WTC11 (cell line): ENCODE results near the gene EDN2. TPM values are rescaled to one million over a fixed set of nuclear protein-coding genes. Genes with fewer than 3 reads are reported as not detected.

ENCODE experiments used
- ATAC-seq: fragments of 200-7000 bp; cut with Tn5 transposase; 2 replicates; pipeline ENCODE4 v1.10.0; 2021; ENCODE audit warnings: mild to moderate bottlenecking, moderate library complexity
- CTCF ChIA-PET: fragments of 300-600 bp; sonication (Branson Sonifier 250); formaldehyde crosslinking; loops from one replicate; lab custom pipeline; 2021; ENCODE audit warnings: antibody characterized with exemption; lab: Charles Lee
- POLR2A ChIA-PET: fragments of 350-600 bp; sonication (Branson Sonifier 250); formaldehyde crosslinking; loops from one replicate; lab custom pipeline; 2021; ENCODE audit warnings: antibody characterized with exemption; lab: Charles Lee
- DNase-seq: peaks from one replicate; pipeline ENCODE4 v3.0.0; 2021; ENCODE audit warnings: low spot score
- H3K27ac Mint-ChIP-seq: 2 replicates; pipeline ENCODE4 v1.8.0; 2021; ENCODE audit warnings: mixed read lengths
- H3K27me3 Mint-ChIP-seq: 2 replicates; pipeline ENCODE4 v1.8.0; 2021; ENCODE audit warnings: low read depth, mild to moderate bottlenecking, moderate library complexity, mixed read lengths
- H3K36me3 Mint-ChIP-seq: 2 replicates; pipeline ENCODE4 v1.8.0; 2021; ENCODE audit warnings: mixed read lengths
- H3K4me1 Mint-ChIP-seq: 2 replicates; pipeline ENCODE4 v1.8.0; 2022; ENCODE audit warnings: mixed read lengths
- H3K4me3 Mint-ChIP-seq: 2 replicates; pipeline ENCODE4 v1.8.0; 2021; ENCODE audit warnings: mild to moderate bottlenecking, moderate library complexity, mixed read lengths
- H3K9me3 Mint-ChIP-seq: 2 replicates; pipeline ENCODE4 v1.8.0; 2021; ENCODE audit warnings: mixed read lengths
- AR ChIP-seq: fragments of 250-450 bp; sonication (Bioruptor Pico); IDR thresholded peaks from 2 replicates; pipeline ENCODE4 v1.9.0; 2021; ENCODE audit warnings: mild to moderate bottlenecking
- ATF6 ChIP-seq: sonication (generic); formaldehyde crosslinking; IDR thresholded peaks from 2 replicates; pipeline ENCODE4 v1.8.1; 2023; ENCODE audit warnings: mild to moderate bottlenecking, missing genetic modification reagents
- FOXJ3 ChIP-seq: sonication (generic); formaldehyde crosslinking; IDR thresholded peaks from 2 replicates; pipeline ENCODE4 v1.9.0; 2021; ENCODE audit warnings: missing genetic modification reagents, mild to moderate bottlenecking, borderline replicate concordance
- FOXK1 ChIP-seq: sonication (generic); formaldehyde crosslinking; IDR thresholded peaks from 2 replicates; pipeline ENCODE4 v1.8.0; 2022; ENCODE audit warnings: mild to moderate bottlenecking, moderate library complexity, missing genetic modification reagents
- GTF2I ChIP-seq: fragments of 250-450 bp; sonication (Bioruptor Pico); conservative IDR thresholded peaks from 2 replicates; pipeline ENCODE4 v1.4.0; 2021; ENCODE audit warnings: mild to moderate bottlenecking
- HMGA2 ChIP-seq: fragments of 250-450 bp; sonication (Bioruptor Pico); IDR thresholded peaks from 2 replicates; pipeline ENCODE4 v1.4.0; 2021; ENCODE audit warnings: mild to moderate bottlenecking, moderate library complexity
- JAZF1 ChIP-seq: fragments of 250-450 bp; sonication (Bioruptor Pico); IDR thresholded peaks from 2 replicates; pipeline ENCODE4 v1.9.0; 2021; ENCODE audit warnings: moderate library complexity, mild to moderate bottlenecking, inconsistent platforms
- JUN ChIP-seq: sonication (generic); formaldehyde crosslinking; IDR thresholded peaks from 2 replicates; pipeline ENCODE4 v1.8.0; 2023; ENCODE audit warnings: mild to moderate bottlenecking, missing genetic modification reagents
- MAX ChIP-seq: sonication (generic); formaldehyde crosslinking; IDR thresholded peaks from 2 replicates; pipeline ENCODE4 v1.8.0; 2022; ENCODE audit warnings: mild to moderate bottlenecking, missing genetic modification reagents
- RELA ChIP-seq: sonication (generic); formaldehyde crosslinking; IDR thresholded peaks from 2 replicates; pipeline ENCODE4 v1.8.1; 2022; ENCODE audit warnings: missing genetic modification reagents, mild to moderate bottlenecking, borderline replicate concordance
- SMAD3 ChIP-seq: sonication (generic); formaldehyde crosslinking; IDR thresholded peaks from 2 replicates; pipeline ENCODE4 v1.8.0; 2022; ENCODE audit warnings: missing genetic modification reagents, mild to moderate bottlenecking, borderline replicate concordance
- SOX15 ChIP-seq: fragments of 250-450 bp; sonication (Bioruptor Pico); IDR thresholded peaks from 2 replicates; pipeline ENCODE4 v1.9.0; 2021; ENCODE audit warnings: mild to moderate bottlenecking
- SP1 ChIP-seq: sonication (generic); formaldehyde crosslinking; conservative IDR thresholded peaks from 2 replicates; pipeline ENCODE4 v1.8.1; 2022; ENCODE audit warnings: missing genetic modification reagents
- TCF7 ChIP-seq: sonication (generic); formaldehyde crosslinking; IDR thresholded peaks from 2 replicates; pipeline ENCODE4 v1.8.0; 2022; ENCODE audit warnings: mild to moderate bottlenecking, low read depth, missing genetic modification reagents, moderate library complexity
- TEAD4 ChIP-seq: sonication (generic); formaldehyde crosslinking; IDR thresholded peaks from 2 replicates; pipeline ENCODE4 v1.8.0; 2022; ENCODE audit warnings: mild to moderate bottlenecking, missing genetic modification reagents
- ZNF263 ChIP-seq: sonication (generic); formaldehyde crosslinking; IDR thresholded peaks from 2 replicates; pipeline ENCODE4 v1.8.1; 2022; ENCODE audit warnings: low read depth, mild to moderate bottlenecking, moderate library complexity, missing genetic modification reagents
- ZNF396 ChIP-seq: fragments of 250-450 bp; sonication (Bioruptor Pico); IDR thresholded peaks from 2 replicates; pipeline ENCODE4 v1.8.0; 2021; ENCODE audit warnings: mild to moderate bottlenecking, moderate library complexity, borderline replicate concordance
- ZNF416 ChIP-seq: fragments of 250-450 bp; sonication (Bioruptor Pico); IDR thresholded peaks from 2 replicates; pipeline ENCODE4 v1.9.0; 2021; ENCODE audit warnings: mild to moderate bottlenecking, inconsistent platforms
- total RNA-seq: library from RNA; stranded (reverse); gene quantifications from 3 replicates; pipeline ENCODE4 v1.2.3, GENCODE V29; 2021
- TF ChIP-seq, protein P1 (sequence below): fragments of 250-450 bp; sonication (Bioruptor Pico); conservative IDR thresholded peaks from 2 replicates; pipeline ENCODE4 v1.9.0; 2021; ENCODE audit warnings: mild to moderate bottlenecking
- TF ChIP-seq, protein P2 (sequence below): sonication (generic); formaldehyde crosslinking; IDR thresholded peaks from 2 replicates; pipeline ENCODE4 v1.8.0; 2022; ENCODE audit warnings: mild to moderate bottlenecking, missing genetic modification reagents
- TF ChIP-seq, protein P3 (sequence below): fragments of 250-450 bp; sonication (Bioruptor Pico); IDR thresholded peaks from 2 replicates; pipeline ENCODE4 v1.9.0; 2021; ENCODE audit warnings: mild to moderate bottlenecking, borderline replicate concordance
- TF ChIP-seq, protein P4 (sequence below): sonication (generic); formaldehyde crosslinking; IDR thresholded peaks from 2 replicates; pipeline ENCODE4 v1.8.1; 2023; ENCODE audit warnings: mild to moderate bottlenecking, missing genetic modification reagents, moderate library complexity

EDN2 gene
- total RNA-seq, 1 experiment from 2014 or later, result 0.33 TPM

DNA sequence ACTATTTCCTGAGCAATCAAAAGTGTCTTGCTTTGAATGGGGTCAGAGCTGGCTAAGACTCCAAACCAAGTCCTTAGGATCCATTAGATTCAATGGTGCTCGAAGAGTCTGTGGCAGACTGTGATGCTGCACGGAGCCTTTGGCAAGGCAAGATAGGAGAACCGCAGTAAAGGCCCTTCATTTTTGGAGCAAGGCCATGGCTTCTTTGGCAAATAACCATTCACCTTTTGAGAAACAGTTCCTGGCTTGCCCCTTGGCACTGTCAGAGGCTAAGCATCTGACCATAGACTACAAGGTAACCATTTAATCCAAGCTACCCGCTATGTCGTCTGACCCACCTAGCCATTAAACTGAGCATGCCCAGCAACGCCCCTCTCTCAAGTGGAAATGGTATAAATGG, 45.2 kb downstream of the EDN2 start:
- TF ChIP-seq SP1 (CRISPR knock-in tag) (no peak), JUN (CRISPR knock-in tag) (no peak), SMAD3 (CRISPR knock-in tag) (no peak), FOXK1 (no peak), RELA (CRISPR knock-in tag) (no peak), TCF7 (CRISPR knock-in tag) (no peak), AR (no peak), ZNF396 (CRISPR knock-in tag) (no peak), ZNF416 (no peak)
- TF ChIP-seq, protein P1, sequence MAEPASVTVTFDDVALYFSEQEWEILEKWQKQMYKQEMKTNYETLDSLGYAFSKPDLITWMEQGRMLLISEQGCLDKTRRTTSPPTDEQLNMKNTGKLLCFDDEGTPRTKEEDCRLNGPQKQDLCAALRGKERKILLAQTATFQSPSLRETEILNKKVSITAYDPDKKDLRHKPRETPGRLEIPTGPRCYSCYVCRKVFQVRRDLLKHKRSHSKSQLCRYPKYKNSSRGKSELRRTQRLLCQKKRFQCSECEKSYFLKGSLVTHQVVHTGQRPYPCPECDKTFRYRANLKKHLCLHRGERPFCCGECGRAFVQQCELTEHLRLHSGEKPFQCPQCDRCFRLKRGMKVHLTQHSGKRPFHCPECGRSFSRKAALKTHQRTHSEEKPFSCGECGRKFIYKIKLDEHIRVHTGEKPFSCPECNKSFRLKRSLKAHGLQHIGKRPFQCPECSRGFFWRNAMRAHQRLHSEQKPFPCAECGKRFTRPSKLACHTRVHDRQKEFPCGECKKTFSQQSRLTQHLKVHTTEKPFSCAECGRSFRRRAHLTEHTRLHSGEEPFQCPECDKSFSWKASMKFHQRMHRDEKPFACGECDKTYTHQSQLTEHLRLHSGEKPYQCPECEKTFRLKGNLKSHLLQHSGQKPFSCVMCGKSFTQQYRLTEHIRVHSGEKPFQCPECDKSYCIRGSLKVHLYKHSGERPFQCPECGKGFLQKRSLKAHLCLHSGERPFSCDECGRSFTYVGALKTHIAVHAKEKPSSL (CRISPR knock-in tag), result no peak
- TF ChIP-seq, protein P2, sequence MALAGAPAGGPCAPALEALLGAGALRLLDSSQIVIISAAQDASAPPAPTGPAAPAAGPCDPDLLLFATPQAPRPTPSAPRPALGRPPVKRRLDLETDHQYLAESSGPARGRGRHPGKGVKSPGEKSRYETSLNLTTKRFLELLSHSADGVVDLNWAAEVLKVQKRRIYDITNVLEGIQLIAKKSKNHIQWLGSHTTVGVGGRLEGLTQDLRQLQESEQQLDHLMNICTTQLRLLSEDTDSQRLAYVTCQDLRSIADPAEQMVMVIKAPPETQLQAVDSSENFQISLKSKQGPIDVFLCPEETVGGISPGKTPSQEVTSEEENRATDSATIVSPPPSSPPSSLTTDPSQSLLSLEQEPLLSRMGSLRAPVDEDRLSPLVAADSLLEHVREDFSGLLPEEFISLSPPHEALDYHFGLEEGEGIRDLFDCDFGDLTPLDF (CRISPR knock-in tag), result no peak
- TF ChIP-seq, protein P3, sequence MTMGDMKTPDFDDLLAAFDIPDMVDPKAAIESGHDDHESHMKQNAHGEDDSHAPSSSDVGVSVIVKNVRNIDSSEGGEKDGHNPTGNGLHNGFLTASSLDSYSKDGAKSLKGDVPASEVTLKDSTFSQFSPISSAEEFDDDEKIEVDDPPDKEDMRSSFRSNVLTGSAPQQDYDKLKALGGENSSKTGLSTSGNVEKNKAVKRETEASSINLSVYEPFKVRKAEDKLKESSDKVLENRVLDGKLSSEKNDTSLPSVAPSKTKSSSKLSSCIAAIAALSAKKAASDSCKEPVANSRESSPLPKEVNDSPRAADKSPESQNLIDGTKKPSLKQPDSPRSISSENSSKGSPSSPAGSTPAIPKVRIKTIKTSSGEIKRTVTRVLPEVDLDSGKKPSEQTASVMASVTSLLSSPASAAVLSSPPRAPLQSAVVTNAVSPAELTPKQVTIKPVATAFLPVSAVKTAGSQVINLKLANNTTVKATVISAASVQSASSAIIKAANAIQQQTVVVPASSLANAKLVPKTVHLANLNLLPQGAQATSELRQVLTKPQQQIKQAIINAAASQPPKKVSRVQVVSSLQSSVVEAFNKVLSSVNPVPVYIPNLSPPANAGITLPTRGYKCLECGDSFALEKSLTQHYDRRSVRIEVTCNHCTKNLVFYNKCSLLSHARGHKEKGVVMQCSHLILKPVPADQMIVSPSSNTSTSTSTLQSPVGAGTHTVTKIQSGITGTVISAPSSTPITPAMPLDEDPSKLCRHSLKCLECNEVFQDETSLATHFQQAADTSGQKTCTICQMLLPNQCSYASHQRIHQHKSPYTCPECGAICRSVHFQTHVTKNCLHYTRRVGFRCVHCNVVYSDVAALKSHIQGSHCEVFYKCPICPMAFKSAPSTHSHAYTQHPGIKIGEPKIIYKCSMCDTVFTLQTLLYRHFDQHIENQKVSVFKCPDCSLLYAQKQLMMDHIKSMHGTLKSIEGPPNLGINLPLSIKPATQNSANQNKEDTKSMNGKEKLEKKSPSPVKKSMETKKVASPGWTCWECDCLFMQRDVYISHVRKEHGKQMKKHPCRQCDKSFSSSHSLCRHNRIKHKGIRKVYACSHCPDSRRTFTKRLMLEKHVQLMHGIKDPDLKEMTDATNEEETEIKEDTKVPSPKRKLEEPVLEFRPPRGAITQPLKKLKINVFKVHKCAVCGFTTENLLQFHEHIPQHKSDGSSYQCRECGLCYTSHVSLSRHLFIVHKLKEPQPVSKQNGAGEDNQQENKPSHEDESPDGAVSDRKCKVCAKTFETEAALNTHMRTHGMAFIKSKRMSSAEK (CRISPR knock-in tag), result no peak
- ChIA-PET POLR2A (no interaction called here), CTCF (no interaction called here)
- Mint-ChIP-seq H3K27me3 (peaks cover 1% of the 10 kb centered on the region; the same call in 1 of the 2 replicates), H3K4me1 (peaks cover 23% of the 10 kb centered on the region), H3K9me3 (peaks cover 2% of the 10 kb centered on the region), H3K36me3 (0 out of 2 replicates have a peak, but pooled peaks cover under 1% of the 10 kb centered on the region), H3K27ac (no peak overlapping the region), H3K4me3 (no peak overlapping the region)
- no peak for DNase-seq
- no peak for ATAC-seq

DNA sequence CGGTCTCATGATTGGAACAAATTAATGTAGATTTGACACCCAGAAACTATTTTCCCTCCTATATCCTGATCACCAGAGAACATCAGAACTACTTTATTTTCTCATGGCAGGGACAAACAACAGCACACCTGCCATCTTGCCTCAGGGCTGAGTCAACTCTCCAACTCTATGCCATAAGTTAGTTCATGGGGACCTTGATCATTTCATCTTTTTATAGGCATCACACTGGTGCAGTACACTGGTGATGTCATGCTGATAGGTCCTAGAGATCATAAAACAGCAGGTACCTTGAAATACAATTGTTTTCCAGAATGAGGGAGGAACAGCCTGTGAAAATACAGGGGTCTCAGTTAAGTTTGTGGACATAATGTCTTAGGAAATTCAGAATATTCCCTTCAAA, 45.8 kb downstream of the EDN2 start:
- DNase-seq (no peak), ATAC-seq (no peak)
- no peaks in the 10 kb centered on the region for H3K9me3 Mint-ChIP-seq
- H3K27ac Mint-ChIP-seq, result no peak overlapping the region
- ChIA-PET POLR2A (no interaction called here), CTCF (no interaction called here)
- H3K4me1 Mint-ChIP-seq, result peaks cover 24% of the 10 kb centered on the region
- peaks cover 3% of the 10 kb centered on the region; the same call in 1 of the 2 replicates for H3K27me3 Mint-ChIP-seq
- no peaks in the 10 kb centered on the region for H3K36me3 Mint-ChIP-seq
- H3K4me3 Mint-ChIP-seq, result no peak overlapping the region
- TF ChIP-seq ZNF263 (CRISPR knock-in tag), result no peak
- no peak for TF ChIP-seq FOXK1
- no peak for TF ChIP-seq SOX15 (CRISPR knock-in tag)
- TF ChIP-seq GTF2I, result no peak
- no peak for TF ChIP-seq TEAD4 (CRISPR knock-in tag)
- no peak for TF ChIP-seq MAX (CRISPR knock-in tag)
- no peak for TF ChIP-seq FOXJ3
- TF ChIP-seq, protein P4, sequence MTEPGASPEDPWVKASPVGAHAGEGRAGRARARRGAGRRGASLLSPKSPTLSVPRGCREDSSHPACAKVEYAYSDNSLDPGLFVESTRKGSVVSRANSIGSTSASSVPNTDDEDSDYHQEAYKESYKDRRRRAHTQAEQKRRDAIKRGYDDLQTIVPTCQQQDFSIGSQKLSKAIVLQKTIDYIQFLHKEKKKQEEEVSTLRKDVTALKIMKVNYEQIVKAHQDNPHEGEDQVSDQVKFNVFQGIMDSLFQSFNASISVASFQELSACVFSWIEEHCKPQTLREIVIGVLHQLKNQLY (CRISPR knock-in tag), result no peak
- no peak for TF ChIP-seq JAZF1
- no peak for TF ChIP-seq ZNF416
- TF ChIP-seq ATF6 (CRISPR knock-in tag), result no peak
- no peak for TF ChIP-seq HMGA2 (CRISPR knock-in tag)
